NCI-H1105 (cell line): ENCODE data around the gene PRKAG2.

Experiments used
- DNase-seq: peaks from one replicate; lab custom pipeline; 2025; lab: John Stamatoyannopoulos, UW

Gene PRKAG2

DNA sequence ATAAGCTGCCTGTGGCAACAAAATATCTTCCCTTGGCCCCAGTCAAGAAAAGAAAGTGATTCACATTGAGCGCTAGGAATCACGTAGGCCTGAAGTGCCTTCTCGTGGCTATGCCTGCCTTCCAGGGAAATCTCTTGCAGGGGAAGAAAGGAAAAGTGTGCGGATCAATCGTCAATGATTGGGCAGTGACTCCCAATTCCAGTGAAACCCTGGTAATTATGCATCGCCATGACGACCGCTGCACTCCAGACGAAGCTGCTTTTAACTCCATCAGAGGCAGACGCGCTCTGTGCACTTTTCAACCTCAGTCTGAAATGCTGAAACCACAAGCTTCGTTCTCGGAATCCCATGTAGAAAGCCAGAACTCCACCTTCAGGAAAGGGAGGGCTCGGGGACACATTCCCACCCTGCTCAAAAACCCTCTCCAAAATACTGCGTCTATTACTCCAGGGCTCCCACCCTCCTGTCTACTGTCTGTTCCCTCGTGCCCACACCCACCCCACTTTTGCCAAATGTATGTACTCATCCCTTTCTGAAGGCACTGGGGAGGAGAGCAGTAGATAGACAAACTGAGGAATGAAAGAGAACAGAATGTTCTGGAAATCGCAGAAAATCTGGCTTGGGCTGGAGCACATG, 24.2 kb upstream of the PRKAG2 start:
- DNase-seq, result no peak

DNA sequence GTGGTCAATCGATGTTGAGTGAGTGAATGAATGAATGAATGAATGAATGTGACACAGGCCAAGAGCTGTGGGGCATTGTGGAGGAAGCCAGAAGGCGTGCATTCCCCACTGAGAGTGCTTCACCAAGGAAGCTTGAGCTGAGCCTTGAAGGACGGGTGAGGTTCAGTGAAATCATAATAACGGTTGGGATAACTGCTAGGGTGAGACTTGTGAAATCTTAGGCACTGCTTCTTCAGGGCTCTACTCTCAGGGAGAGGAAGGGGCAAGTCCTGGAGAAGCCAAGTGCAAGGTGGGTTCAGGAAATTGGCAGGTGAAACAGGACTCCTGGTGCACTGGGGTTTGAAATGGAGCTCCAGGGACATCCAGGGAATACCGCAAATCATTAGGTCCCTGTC, 23.7 kb upstream of the PRKAG2 start:
- no peak for DNase-seq

DNA sequence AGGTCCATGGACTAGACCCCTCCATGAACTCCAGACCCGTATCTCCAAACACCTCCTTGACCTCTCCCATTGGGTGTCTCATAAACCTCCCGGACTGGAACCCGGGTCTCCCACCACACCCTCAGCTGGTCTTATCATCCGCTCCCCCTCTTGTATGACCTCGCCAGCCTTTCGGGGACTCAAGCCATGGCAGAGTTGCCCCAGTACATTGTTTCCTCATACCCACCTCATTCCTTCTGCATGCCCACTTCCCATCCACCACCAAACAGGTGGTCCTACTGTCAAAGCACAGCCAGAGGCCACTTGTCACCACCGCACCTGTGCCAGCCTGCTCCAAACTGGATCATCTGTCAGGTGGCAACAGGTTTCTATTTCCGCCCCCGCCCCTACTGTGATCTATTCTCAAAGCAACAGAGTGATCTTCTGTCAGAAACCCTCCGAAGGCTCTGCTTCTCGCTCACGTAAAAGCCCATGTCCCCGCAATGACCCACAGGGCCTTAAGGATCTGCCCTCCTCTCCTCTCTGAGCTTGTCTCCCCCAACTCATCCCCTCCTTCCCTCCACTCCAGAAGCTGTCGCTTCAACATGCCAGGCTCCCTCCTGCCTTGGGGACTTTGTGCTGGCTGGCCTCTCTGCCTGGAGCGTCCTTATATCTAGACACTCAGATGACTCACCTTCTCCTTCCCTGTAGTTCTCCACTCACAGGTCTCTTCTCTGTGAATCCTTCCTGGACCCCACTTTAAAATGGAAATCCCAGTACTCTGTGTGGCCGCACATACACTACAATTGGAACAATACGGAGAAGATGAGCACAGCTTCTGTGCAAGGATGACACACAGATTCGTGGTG, 22.8 kb upstream of the PRKAG2 start:
- DNase-seq, result no peak

DNA sequence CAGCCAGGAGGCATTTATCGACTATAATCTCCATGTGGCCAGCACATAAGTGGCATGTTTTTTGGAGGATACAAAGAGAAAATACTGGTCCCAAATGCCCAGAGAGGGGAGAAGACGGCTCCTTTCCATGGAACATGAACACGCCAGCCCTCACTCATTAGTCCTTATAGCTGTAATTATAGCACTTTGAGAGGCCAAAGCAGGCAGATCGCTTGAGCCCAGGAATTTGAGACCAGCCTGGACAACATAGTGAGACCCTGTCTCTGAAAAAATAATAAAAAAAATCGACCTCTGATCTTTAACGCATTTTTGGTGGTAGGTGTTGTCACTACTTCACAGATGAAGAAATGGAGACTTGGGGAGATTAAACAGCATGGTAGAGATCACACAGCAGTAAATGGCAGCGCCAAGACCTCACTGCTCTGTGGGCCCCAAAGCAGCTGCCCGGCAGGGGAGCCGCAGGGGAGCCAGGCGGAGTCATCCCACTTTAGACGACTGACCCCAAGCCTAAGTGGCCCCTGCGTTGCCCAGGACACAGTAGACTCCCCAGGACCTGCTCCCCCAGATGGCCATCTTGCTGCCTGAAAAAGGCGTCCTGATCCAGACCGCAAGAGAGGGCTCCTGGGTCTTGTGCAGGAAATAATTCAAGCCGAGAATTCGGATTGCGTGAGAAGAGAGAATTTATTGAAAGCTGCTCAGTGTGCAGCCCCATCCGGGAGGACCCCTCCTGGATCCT, 21.2 kb upstream of the PRKAG2 start:
- no peak for DNase-seq

DNA sequence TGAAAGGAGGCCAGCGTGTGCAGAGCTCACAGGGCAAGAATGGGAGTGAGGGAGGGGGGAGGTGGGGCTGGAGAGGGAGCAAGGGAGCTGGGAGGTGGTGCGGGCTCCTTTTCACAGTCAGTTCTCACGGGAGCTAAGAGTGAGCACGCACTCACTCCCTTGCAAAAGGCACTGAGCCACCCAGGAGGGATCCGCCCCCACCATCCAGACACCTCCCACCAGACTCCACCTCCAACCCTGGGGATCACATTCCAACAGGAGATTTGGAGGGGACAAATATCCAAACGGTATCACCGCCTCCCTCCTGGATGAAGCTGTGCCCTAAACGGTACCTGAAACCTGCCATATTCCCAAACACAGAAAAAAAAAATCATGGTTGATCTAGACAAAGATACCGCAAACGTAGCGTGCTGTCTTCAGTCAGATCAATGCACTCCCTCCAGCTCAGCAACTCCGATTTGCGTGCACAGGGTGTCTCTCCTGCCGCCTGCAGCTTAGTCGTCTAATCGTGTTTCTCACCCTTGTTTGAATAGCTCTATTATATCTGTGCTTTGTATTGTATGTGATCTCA, 20.3 kb upstream of the PRKAG2 start:
- DNase-seq, result no peak

DNA sequence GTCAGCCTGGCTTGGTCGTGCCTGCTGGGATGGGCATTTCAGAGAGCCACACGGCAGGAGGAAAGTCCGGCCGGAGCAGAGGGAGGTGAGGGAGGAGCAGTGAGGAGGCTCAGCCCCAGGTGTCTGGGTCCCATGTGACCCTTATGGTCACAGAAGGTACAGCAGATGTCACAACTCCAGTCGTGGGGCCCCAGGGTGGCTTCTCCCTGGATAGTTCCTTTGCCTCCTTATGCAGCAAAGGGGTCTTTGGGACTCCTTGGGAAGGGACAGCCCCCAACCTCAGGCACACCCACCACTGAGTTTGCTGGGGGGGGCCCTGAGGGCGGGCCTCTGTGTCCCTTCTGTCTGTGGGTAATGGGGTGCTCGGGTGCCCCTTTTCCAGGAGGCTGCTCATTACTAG, 19.6 kb upstream of the PRKAG2 start:
- DNase-seq, result no peak

DNA sequence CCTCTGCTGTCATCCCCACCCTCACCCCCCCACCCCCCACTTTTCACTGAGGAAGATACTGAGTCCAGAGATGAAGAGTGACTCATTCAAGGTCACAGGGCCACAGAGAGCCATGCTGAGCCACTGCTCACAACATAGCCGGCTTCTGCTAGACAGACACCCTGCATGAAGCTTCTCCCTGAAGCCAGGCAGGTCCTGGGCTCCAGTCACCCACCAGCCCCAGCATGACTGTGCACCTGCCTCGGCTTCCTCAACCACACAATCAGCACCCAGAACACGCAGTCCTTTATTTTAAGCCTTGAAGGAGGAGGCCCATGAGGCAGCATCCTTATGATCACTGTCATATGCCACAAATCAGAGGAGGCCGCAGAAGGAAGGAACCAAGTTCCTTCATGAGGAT, 19.2 kb upstream of the PRKAG2 start:
- DNase-seq, result no peak

DNA sequence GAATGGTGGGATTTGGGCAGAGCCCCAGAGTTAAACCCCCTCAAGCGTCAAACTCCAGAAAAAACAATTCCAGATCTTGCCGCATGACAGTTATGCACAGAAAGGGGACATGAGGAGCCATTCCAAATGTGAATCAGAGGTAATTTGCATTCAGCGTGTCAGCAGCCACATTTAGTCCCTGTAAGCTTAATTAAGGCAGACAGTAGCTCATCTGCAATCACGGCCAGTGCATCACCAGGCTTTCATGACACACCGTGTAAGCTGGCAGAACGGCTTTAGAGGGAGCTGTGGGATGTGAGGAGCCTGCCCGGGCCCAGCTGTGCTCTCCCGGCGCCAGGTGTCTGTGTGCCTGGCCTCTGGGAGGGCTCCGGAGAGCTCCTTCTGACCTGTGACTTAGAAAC, 18.7 kb upstream of the PRKAG2 start:
- DNase-seq, result no peak

DNA sequence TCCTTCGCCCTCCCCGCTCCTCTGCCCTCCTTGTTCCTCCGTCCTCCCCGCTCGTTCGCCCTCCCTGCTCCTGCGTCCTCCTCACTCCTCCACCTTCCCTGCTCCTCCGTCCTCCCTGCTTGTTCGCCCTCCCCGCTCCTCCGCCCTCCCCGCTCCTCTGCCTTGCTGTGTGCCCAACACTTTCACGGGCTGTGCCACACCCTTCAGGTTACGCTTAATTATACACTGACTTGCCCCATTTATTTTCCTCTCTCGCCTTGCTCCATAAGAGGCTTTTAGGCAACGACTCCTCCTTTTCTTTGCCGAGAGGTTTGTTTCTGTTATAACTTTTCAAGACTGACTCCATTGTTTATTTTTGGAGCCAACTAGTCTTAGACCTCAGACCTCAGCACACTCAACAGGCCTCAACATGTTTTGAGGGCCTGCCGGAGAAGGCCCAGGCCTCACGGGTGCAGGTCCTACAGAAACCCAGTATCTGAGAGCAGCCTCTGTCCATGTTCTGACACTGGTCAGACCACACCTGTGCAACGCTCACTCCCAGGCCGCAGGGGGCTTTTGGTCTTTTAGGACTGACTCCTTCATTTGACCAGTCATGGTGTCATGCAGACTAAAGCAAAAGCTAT, 18.2 kb upstream of the PRKAG2 start:
- DNase-seq, result no peak

DNA sequence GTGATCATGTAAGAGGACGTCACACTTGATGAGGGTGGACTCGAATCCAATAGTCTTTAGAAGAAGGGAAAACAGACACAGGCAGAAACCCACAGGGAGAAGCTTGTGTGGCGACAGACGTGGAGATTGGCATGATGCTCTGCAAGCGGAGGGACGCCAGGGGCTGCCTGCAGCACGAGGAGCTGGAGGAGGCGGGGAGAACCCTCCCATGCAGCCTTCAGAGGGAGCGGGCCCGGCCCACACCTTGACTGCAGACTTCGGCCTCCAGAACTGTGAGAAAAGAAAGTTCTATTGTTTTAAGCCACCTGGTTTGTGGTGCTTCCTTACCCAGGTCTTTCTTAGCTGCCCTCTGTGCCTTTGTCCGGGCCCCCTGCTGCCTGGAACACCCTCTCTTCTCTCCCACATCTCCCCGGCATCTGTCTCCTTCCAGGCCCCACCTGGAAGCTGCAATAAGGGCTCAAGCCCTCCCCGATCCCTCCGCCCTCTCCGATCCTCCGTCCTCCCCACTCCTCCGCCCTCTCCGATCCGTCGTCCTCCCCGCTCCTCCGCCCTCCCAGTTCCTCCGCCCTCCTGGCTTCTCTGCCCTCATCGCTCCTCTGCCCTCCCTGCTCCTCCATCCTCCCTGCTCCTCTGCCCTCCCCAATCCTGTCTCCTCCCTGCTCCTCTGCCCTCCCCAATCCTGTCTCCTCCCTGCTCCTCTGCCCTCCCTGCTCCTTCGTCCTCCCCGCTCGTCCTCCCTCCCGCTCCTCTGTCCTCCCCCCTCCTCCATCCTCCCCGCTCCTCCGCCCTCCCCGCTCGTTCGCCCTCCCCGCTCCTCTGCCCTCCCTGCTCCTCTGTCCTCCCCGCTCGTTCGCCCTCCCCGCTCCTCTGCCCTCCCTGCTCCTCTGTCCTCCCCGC, 17.4 kb upstream of the PRKAG2 start:
- no peak for DNase-seq

DNA sequence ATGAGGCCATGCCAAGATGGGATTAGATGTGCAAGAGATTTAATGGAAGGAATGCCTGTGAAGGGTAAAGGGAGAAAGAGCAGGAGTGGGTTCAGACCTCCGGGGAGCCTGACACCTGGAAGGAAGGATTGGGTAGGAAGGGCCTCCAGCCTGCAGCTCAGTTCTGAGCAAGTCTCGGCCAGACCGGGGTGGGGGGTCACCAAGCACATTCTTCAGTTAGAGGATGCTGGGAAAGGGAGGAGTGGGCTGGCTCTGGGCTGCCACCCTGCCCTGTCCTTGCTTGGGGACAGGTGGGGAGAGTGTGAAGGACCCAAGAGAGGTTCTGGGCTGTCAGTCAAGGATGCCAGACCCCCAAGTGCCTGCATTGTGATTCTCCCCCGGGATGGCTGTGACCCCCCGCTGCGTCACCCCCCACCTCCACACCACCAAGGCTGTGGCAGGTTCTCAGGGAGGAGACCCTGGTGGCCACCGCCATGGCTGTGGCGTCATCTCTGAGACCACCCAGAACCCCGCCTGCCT, 16.5 kb upstream of the PRKAG2 start:
- no peak for DNase-seq

DNA sequence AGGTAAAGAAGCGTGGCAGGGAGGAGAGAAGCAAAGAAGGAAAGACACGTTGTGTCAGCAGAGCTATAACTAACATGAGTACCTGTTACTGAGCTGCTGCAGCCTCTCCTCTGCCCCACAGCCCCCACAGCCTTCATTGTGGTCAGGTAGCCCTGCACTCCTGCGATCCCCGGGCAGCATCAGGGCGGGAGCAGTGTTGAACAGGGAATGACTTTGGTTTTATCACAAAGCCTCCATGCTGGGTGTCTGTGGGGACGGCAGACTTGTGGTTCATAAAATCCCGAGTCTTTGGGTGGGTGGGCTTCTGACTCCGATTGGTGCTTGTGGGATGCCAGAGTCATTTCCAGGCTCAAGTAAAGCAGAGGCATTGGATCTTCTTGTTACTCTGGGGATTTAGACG, 14.8 kb upstream of the PRKAG2 start:
- no peak for DNase-seq

DNA sequence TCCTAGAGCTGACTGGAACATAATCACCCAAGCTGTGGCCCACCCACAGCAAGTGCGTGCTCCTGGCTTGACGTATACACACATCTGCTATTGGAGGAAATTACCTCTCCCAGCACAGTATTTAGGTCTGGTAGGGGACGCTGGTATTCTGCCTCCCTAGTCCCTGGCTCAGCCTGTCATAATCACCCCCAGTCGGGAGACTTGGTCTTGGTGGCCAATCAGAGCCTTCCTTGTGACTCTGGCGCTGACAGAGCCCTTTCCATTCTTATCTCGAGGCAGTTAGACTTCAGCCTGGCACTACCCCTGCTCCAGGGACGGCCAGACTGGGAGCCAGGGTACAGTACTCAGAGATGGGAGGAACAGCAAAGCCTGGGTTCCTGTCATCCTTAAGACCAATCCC, 14.3 kb upstream of the PRKAG2 start:
- no peak for DNase-seq

DNA sequence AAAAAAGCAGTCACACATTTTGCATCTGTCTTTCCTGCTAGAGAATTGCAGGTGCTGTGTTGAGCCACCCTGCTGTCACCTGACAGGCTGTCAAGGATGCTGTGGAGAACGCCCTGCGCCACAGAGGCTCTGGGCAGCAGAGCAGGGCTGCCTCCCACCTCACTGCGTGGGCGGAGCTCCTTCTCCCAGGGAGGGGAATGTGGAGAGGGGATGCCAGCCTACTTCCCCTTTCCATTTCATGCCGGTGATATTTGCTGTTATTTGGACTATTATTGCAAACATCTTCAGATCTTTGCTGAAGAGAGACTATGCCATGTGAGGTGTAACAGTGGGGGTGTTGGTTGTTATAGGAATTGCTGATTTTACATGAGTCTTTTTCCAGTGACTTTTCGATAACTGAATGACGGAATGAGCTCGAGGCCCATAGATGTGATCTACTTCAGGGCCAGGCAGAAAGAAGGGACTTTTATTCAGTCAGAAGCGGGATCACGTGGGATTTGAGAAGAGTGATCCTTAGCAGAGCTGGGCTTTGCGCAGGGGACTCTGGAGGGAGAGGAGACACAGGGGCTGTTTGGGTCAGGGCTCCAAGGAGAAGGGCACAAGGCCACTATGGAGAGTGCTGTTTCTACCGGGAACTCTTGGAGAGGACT, 13.6 kb upstream of the PRKAG2 start:
- DNase-seq, result no peak

DNA sequence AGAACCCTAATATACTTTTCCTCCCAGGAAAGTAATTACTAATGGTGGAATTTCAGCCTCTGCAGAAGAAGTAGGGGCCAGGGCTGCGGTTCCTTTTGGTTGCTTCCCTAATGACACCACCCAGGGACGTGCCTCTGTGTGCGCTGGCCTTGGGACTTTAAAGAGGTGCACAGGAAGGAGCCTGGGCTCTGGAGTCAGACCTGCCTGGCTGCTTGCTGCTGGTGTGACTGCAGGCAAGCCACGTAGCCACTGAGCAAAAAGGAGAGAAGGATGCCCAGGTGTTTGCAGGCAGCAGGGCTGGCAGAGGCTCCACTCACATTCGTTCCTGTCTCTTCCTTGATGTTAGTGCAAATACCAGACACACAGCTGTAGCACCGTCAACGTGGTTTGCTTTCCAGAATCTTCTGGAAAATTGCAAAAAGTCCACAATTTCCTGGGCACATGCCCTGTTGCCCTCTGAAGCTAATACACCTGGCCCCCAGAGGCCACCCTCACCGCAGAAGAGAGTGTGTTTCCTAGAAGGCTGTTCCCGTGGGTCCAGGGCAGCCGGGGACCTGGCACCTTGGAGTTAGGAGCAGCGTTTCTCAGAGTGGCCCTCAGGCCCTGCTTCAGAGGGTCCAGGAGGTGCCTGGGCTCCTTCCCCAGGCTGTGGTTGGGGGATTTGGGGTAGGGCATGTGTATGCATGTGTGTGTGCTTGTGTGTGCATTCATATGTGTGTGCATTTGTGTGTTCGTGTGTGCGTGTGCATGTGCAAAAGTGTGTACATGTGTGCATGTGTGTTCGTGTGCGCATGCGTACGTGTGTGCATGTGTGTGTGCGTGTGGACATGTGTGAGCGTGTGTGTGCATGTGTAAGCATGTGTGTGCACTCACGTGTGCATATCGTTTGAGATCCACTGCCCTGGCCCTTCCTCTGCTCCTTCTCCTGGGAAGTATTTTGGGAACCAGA, 12.8 kb upstream of the PRKAG2 start:
- no peak for DNase-seq

DNA sequence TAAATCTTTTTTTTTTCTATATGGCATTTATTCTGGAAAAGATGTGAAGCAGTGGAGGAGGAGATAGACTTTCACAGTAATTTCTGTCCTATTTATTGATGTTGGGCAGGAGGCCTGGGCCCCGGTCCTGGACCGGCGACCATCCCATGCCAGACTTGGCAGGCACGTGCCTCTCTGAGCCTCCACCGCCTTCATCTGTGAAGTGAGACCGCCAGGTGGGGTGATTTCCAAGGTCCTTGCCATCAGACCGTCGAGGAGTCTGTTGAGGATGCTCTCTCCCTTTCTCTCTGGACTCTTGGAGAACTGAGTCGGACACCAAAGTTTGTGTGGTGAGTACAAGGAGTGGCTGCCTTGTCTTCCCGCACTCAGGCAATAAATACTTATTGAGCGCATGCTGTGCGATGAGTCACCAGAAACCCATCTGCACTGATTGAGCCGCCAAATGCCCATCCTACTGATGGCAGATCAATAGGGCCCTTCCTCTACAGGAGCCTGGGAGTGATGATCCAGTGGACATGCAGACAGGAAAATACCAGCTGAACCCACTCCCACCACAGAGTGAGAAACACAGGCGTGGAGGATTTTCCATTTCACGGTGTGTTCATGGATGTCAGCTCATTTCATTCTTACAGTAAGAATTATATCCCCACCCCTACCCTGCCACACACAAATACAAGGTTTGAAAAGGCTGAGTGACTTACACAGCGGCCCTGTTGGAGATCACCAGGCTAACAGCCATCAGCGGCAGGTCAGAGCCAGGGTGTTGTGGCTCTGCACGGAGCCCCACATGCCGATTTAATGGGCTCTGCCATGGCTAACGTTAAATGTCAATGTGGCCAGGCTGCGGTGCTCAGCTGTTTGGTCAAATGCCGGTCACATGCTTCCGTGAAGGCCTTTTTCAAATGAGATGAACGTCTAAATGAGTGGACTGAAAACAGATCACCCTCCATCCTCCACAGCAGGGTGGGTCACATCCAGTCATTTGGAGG, 11.5 kb upstream of the PRKAG2 start:
- DNase-seq, result no peak

DNA sequence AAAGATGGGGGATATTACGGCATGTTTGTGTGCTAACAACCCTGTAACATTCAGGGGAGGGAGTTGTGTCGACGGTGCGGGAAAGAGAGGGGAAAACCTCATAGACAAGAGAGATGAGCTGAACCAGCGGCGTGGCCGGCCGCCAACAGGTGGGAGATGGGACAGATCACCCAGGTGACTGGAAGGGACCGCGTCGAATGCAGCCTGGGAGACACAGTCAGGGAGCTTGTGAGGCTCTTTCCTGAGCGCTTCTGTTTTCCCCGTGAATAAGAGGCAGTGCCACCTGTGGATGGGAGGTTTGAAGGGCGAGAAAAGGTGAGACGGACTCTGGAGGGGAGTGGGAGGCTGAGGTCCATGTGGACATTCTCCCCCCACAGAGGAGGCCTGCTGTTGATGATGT, 9.9 kb upstream of the PRKAG2 start:
- DNase-seq, result no peak

DNA sequence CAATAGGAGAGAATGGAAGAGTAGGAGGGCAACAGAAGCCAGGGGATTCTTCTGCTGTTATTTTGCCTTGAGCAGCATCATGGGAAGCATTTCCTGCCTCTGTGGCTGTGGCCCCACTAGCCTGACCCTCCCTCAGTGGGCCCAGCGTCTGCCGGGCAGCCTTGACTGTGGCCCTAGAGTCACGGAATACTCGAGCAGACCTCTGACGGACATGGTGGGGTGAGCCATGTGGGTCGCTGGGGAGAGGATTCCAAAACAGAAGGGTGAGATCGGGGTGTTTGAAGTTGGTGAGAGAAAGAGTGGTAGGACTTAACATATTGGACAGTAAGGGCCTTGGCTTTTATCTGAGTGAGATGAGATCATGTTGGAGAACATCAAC, 8.3 kb upstream of the PRKAG2 start:
- DNase-seq, result no peak
